SK-N-SH (cell line): ENCODE measurements around the gene TTC31. TPM values are rescaled to one million over a fixed set of nuclear protein-coding genes. Genes with fewer than 3 reads are reported as not detected.

Experiments used
- CTCF ChIA-PET: fragments of 300-600, 350-600 bp; formaldehyde crosslinking; extraction: SDS; loops from one replicate; lab custom pipeline; 2021; lab: Yijun Ruan, JAX
- POLR2A ChIA-PET: fragments of 350-600 bp; sonication (Branson Sonifier 250); formaldehyde crosslinking; extraction: SDS; loops from one replicate; lab custom pipeline; 2020; ENCODE audit warnings: antibody characterized with exemption, inconsistent platforms; lab: Yijun Ruan, JAX
- DNase-seq: peaks from one replicate; pipeline ENCODE4 v3.0.0; 2012
- H2AFZ ChIP-seq: fragments of 200-600 bp; sonication (generic); 2 replicates; pipeline ENCODE4 v1.8.1; 2016; ENCODE audit warnings: antibody characterized with exemption, mild to moderate bottlenecking, low read depth
- H3F3A ChIP-seq: fragments of 200-600 bp; sonication (generic); replicated peaks from 2 replicates; pipeline ENCODE3; 2016; ENCODE audit warnings: antibody characterized with exemption, mild to moderate bottlenecking; ENCODE audit not compliant: insufficient read depth
- H3K27ac ChIP-seq, 2 experiments: fragments of 200-500 bp in 1 of 2; fragments of 200-600 bp in 1 of 2; sonication (Bioruptor generic) in 1 of 2; sonication (generic), shearing (Covaris generic) in 1 of 2; 2 replicates each; pipeline versions ENCODE4 v1.5.1 to v1.6.1; 2014 to 2016; ENCODE audit warnings: low read depth in 2 of 2, inconsistent platforms in 1 of 2, low read length in 1 of 2, mild to moderate bottlenecking in 1 of 2, mixed read lengths in 1 of 2
- H3K27me3 ChIP-seq: fragments of 200-600 bp; sonication (generic), shearing (Covaris generic); 2 replicates; pipeline ENCODE4 v1.6.1; 2016; ENCODE audit warnings: mixed run types; ENCODE audit not compliant: insufficient read depth
- H3K36me3 ChIP-seq, 2 experiments: fragments of 200-500 bp in 1 of 2; fragments of 200-600 bp in 1 of 2; sonication (Bioruptor generic) in 1 of 2; sonication (generic) in 1 of 2; replicated peaks in 1 of 2; 2 replicates each; pipeline versions ENCODE3 to v1.5.1; 2014 to 2016; ENCODE audit warnings: low read length in 1 of 2, mild to moderate bottlenecking in 1 of 2; ENCODE audit not compliant: insufficient read depth in 2 of 2, control insufficient read depth in 1 of 2
- H3K4me1 ChIP-seq, 2 experiments: fragments of 200-500 bp in 1 of 2; fragments of 200-600 bp in 1 of 2; sonication (Bioruptor generic) in 1 of 2; sonication (generic), shearing (Covaris generic) in 1 of 2; 2 replicates each; pipeline versions ENCODE4 v1.5.1 to v1.6.1; 2014 to 2016; ENCODE audit warnings: low read depth in 1 of 2, low read length in 1 of 2, mixed run types in 1 of 2; ENCODE audit not compliant: insufficient read depth in 2 of 2, control insufficient read depth in 1 of 2
- H3K4me2 ChIP-seq: fragments of 200-600 bp; sonication (generic), shearing (Covaris generic); 2 replicates; pipeline ENCODE4 v1.6.1; 2017; ENCODE audit warnings: mixed run types
- H3K4me3 ChIP-seq, 2 experiments: fragments of 200-500 bp in 1 of 2; fragments of 200-600 bp in 1 of 2; sonication (Bioruptor generic) in 1 of 2; sonication (generic), shearing (Covaris generic) in 1 of 2; 2 replicates each; pipeline versions ENCODE4 v1.5.1 to v1.8.1; 2014 to 2016; ENCODE audit warnings: low read depth in 2 of 2, inconsistent platforms in 1 of 2, low read length in 1 of 2, mild to moderate bottlenecking in 1 of 2, mixed read lengths in 1 of 2, moderate library complexity in 1 of 2
- H3K79me2 ChIP-seq: fragments of 200-600 bp; sonication (generic); 2 replicates; pipeline ENCODE4 v1.8.1; 2017; ENCODE audit warnings: mild to moderate bottlenecking; ENCODE audit not compliant: insufficient read depth
- H3K9ac ChIP-seq: fragments of 200-600 bp; sonication (generic); 2 replicates; pipeline ENCODE4 v1.6.1; 2017; ENCODE audit warnings: mixed run types
- H3K9me2 ChIP-seq: fragments of 200-600 bp; sonication (generic); 2 replicates; pipeline ENCODE4 v1.6.1; 2017; ENCODE audit warnings: mixed run types
- H3K9me3 ChIP-seq: fragments of 200-600 bp; sonication (generic); 2 replicates; pipeline ENCODE4 v1.6.1; 2017; ENCODE audit warnings: mixed run types, mild to moderate bottlenecking, moderate library complexity
- H4K20me1 ChIP-seq: fragments of 200-600 bp; sonication (generic); 2 replicates; pipeline ENCODE4 v1.6.1; 2017; ENCODE audit warnings: mild to moderate bottlenecking, mixed run types; ENCODE audit not compliant: insufficient read depth
- CHD2 ChIP-seq: fragments of 150-350 bp; IDR thresholded peaks from 2 replicates; pipeline ENCODE4 v1.6.1; 2018; ENCODE audit warnings: low read length; ENCODE audit not compliant: partially characterized antibody
- CTCF ChIP-seq: fragments of 200-600 bp; sonication (generic); IDR thresholded peaks from 2 replicates; pipeline ENCODE4 v1.6.1; 2017; ENCODE audit warnings: antibody characterized with exemption, mild to moderate bottlenecking, moderate library complexity
- ELF1 ChIP-seq: IDR thresholded peaks from 2 replicates; pipeline ENCODE4 v1.4.0; 2012
- FOSL2 ChIP-seq: IDR thresholded peaks from 2 replicates; pipeline ENCODE4 v1.4.0; 2012; ENCODE audit warnings: low read depth, mild to moderate bottlenecking, moderate library complexity, borderline replicate concordance
- FOXJ3 ChIP-seq: sonication (generic); formaldehyde crosslinking; IDR thresholded peaks from 2 replicates; pipeline ENCODE4 v1.5.1; 2020; ENCODE audit warnings: mild to moderate bottlenecking, missing genetic modification reagents
- FOXM1 ChIP-seq: IDR thresholded peaks from 2 replicates; pipeline ENCODE4 v1.4.0; 2012; ENCODE audit warnings: low read depth, mild to moderate bottlenecking
- GABPA ChIP-seq: IDR thresholded peaks from 2 replicates; pipeline ENCODE4 v1.4.0; 2012; ENCODE audit warnings: low read depth, mild to moderate bottlenecking
- GATA2 ChIP-seq: sonication (generic); formaldehyde crosslinking; IDR thresholded peaks from 2 replicates; pipeline ENCODE4 v1.5.0; 2020; ENCODE audit warnings: mild to moderate bottlenecking, missing genetic modification reagents
- NFIC ChIP-seq: IDR thresholded peaks from 2 replicates; pipeline ENCODE4 v1.4.0; 2012; ENCODE audit warnings: borderline replicate concordance
- PBX3 ChIP-seq: IDR thresholded peaks from 2 replicates; pipeline ENCODE4; 2012
- POLR2AphosphoS5 ChIP-seq: IDR thresholded peaks from 2 replicates; pipeline ENCODE4 v1.6.1; 2012; ENCODE audit warnings: low read depth, low read length
- REST ChIP-seq: IDR thresholded peaks from 2 replicates; pipeline ENCODE4 v1.6.1; 2012; ENCODE audit warnings: mild to moderate bottlenecking, low read depth, low read length, moderate library complexity
- RFX5 ChIP-seq: IDR thresholded peaks from 2 replicates; pipeline ENCODE4 v1.6.1; 2012; ENCODE audit warnings: mild to moderate bottlenecking, improper control_type of control experiment, low read length
- RXRA ChIP-seq: IDR thresholded peaks from 2 replicates; pipeline ENCODE4 v1.4.0; 2012; ENCODE audit warnings: low read depth, mild to moderate bottlenecking, borderline replicate concordance
- SIN3A ChIP-seq: IDR thresholded peaks from 2 replicates; pipeline ENCODE4 v1.6.1; 2012; ENCODE audit warnings: low read depth, mild to moderate bottlenecking, low read length, moderate library complexity, borderline replicate concordance
- TAF1 ChIP-seq: IDR thresholded peaks from 2 replicates; pipeline ENCODE4 v1.6.1; 2012; ENCODE audit warnings: low read depth, mild to moderate bottlenecking, low read length, moderate library complexity, borderline replicate concordance
- TEAD4 ChIP-seq: IDR thresholded peaks from 2 replicates; pipeline ENCODE4 v1.4.0; 2012; ENCODE audit warnings: mild to moderate bottlenecking, borderline replicate concordance; ENCODE audit not compliant: insufficient read depth
- USF2 ChIP-seq: fragments of 150-350 bp; IDR thresholded peaks from 2 replicates; pipeline ENCODE4 v1.6.1; 2017; ENCODE audit warnings: antibody characterized with exemption, low read length, low read depth, borderline replicate concordance
- WGBS: methylation state at CpG from one replicate; pipeline ENCODE4 v1.1.6; 2017; ENCODE audit warnings: low lambda C conversion rate; 5-methylcytosine and 5-hydroxymethylcytosine counted together
- polyA plus RNA-seq, 3 experiments: library from polyadenylated mRNA; depleted of rRNA; stranded (reverse); fragments of >200 nt; gene quantifications; 2 replicates each; pipeline ENCODE4 v1.2.3, GENCODE V29; 2012

TTC31 gene
- polyA plus RNA-seq, 1 of the 3 experiments (the other 2 are of a cell fraction) = 27.9 TPM

- H3K4me1 ChIP-seq = peaks cover 13 to 16% of the 10 kb centered on the region in 2 experiments; a peak in 3 of 4 replicates
- no peaks in the 10 kb centered on the region for H3K27me3 ChIP-seq
- no peaks in the 10 kb centered on the region for H3K9me3 ChIP-seq
- peaks cover 15 to 25% of the 10 kb centered on the region in 2 experiments for H3K36me3 ChIP-seq
- POLR2A ChIA-PET = interaction anchor here (1.0 to 3.5 kb wide), 11 partner anchors 9 to 108 kb away, joined by 3 to 24 read pairs (median 8); partner anchors contain the start of genes AUP1, C2orf81, HTRA2 and MRPL53
- H3K79me2 ChIP-seq = peaks cover 70% of the 10 kb centered on the region
- H3F3A ChIP-seq = peaks cover 3% of the 10 kb centered on the region
- H3K27ac ChIP-seq = no peak overlapping the region
- no peak for TF ChIP-seq POLR2AphosphoS5
- no peak for TF ChIP-seq TEAD4
- no peak for TF ChIP-seq RFX5
- no peak for TF ChIP-seq FOXM1
- no peak for TF ChIP-seq CTCF
- TF ChIP-seq RXRA = no peak
- TF ChIP-seq TAF1 = no peak
- TF ChIP-seq FOSL2 = no peak
- no peak for TF ChIP-seq NFIC
- no peak for TF ChIP-seq FOXJ3 (CRISPR knock-in tag)
- TF ChIP-seq ELF1 = no peak
- no peak for TF ChIP-seq REST
- TF ChIP-seq GABPA = no peak
- no peak for TF ChIP-seq GATA2 (CRISPR knock-in tag)
- TF ChIP-seq SIN3A = no peak
- no peak for TF ChIP-seq CHD2
- no peak for TF ChIP-seq PBX3
- no peak for TF ChIP-seq USF2
- TF ChIP-seq, all 33 proteins: peak for 0
- Histone ChIP-seq H3K4me2 (peak overlapping the region; percentile 86), H3K9ac (peak overlapping the region; percentile 79), H3K4me3 (peak overlapping the region; percentile 70 to 97), H4K20me1 (no peaks in the 10 kb centered on the region), H2AFZ (no peak overlapping the region), H3K9me2 (no peaks in the 10 kb centered on the region)
- CTCF ChIA-PET = interaction anchor here (0.9 to 7.5 kb wide), 14 partner anchors 9 to 147 kb away, joined by 3 to 116 read pairs (median 8); partner anchors contain the start of genes AUP1, HTRA2, MRPL53 and PCGF1
- no peak for DNase-seq
- 57% methylated on average over 2 of the region's 3 CpGs for WGBS
Measured at GRCh38 chr2:74481431-74481830, 1.4 kb upstream of the TTC31 start.
